Measurements from ENCODE around the gene ARF6.
"Not testable (repeated sequence)": the region's sequence is repeated elsewhere in the genome, so short reads cannot be mapped to it uniquely, and the experiment has no call there.

Gene ARF6

GRCh38 chr14:49879646-49880204 lies 13.2 kb upstream of the ARF6 start:
- DNase-seq: peak; percentile 28 to 67 (median 50)

GRCh38 chr14:49880267-49881064 lies 12.4 kb upstream of the ARF6 start:
- DNase-seq: peak; percentile 20 to 57 (median 37)

GRCh38 chr14:49881350-49882001 lies 11.4 kb upstream of the ARF6 start:
- DNase-seq: no peak

GRCh38 chr14:49882826-49883694 lies 9.8 kb upstream of the ARF6 start:
- DNase-seq: no peak

GRCh38 chr14:49886523-49886922 lies 6.4 kb upstream of the ARF6 start:
- no peak for DNase-seq

- no peak for DNase-seq
These were observed 4.6 kb upstream of the ARF6 start for GRCh38 chr14:49888293-49888692.

- DNase-seq: peak in 2 of 3 experiments; percentile 74 to 94
These were observed 614 bp upstream of the ARF6 start for GRCh38 chr14:49892301-49892635.

- peak; percentile 51 to 71 (median 53) for DNase-seq
These were observed 679 bp downstream of the ARF6 start for GRCh38 chr14:49893309-49894213.

- DNase-seq: not testable (repeated sequence)
These were observed 1.6 kb downstream of the ARF6 start for GRCh38 chr14:49894214-49895107.

GRCh38 chr14:49895480-49895879 lies 2.6 kb downstream of the ARF6 start:
- DNase-seq: no peak

GRCh38 chr14:49896272-49896671 lies 3.4 kb downstream of the ARF6 start:
- DNase-seq: not testable (repeated sequence)

- DNase-seq: no peak
These were observed 4.1 kb downstream of the ARF6 start for GRCh38 chr14:49896966-49897365.

GRCh38 chr14:49897414-49897813 lies 4.5 kb downstream of the ARF6 start:
- no peak for DNase-seq

- DNase-seq: no peak
These were observed 5.1 kb downstream of the ARF6 start for GRCh38 chr14:49897965-49898364.

- DNase-seq: no peak
These were observed 5.6 kb downstream of the ARF6 start for GRCh38 chr14:49898485-49898884.

- DNase-seq: no peak
These were observed 8.1 kb downstream of the ARF6 start for GRCh38 chr14:49900973-49901372.

- not testable (repeated sequence) for DNase-seq
These were observed 9.9 kb downstream of the ARF6 start for GRCh38 chr14:49902679-49903246.

GRCh38 chr14:49904270-49904669 lies 11.4 kb downstream of the ARF6 start:
- DNase-seq: no peak

- no peak for DNase-seq
These were observed 13.1 kb downstream of the ARF6 start for GRCh38 chr14:49905989-49906388.

- DNase-seq: no peak
These were observed 14.3 kb downstream of the ARF6 start for GRCh38 chr14:49907186-49907585.

GRCh38 chr14:49908433-49908782 lies 15.5 kb downstream of the ARF6 start:
- DNase-seq: no peak
